IMR-90 (cell line): ENCODE results near the gene MOSPD3. TPM values are rescaled to one million over a fixed set of nuclear protein-coding genes. Genes with fewer than 3 reads are reported as not detected.

Source experiments
- ATAC-seq: fragments of 200-7000 bp; cut with Tn5 transposase; 2 replicates; pipeline ENCODE4 v1.9.1; 2020; ENCODE audit warnings: low read depth, mild to moderate bottlenecking, moderate library complexity
- BruUV-seq: library from RNA; stranded (reverse); fragments of 400-500 nt; replicated peaks from 2 replicates; lab custom pipeline; 2021; lab: Mats Ljungman, UMichigan
- CTCF ChIA-PET: fragments of 300-600 bp; formaldehyde crosslinking; extraction: SDS; loops from one replicate; lab custom pipeline; 2021; ENCODE audit warnings: antibody characterized with exemption; lab: Yijun Ruan, JAX
- POLR2A ChIA-PET: fragments of 300-600 bp; sonication (Branson Sonifier 250); formaldehyde crosslinking; loops from one replicate; lab custom pipeline; 2022; ENCODE audit warnings: antibody characterized with exemption; ENCODE audit not compliant: unreplicated experiment; lab: Charles Lee
- DNase-seq: peaks from one replicate; pipeline ENCODE4 v3.0.0; 2013
- H2AFZ ChIP-seq: replicated peaks from 2 replicates; pipeline ENCODE3; 2013; ENCODE audit warnings: low read length, mild to moderate bottlenecking; ENCODE audit not compliant: poor library complexity
- H2AK5ac ChIP-seq: 2 replicates; pipeline ENCODE4 v1.6.1; 2013; ENCODE audit warnings: low read depth, low read length, inconsistent platforms
- H2AK9ac ChIP-seq: replicated peaks from 2 replicates; pipeline ENCODE3; 2013; ENCODE audit warnings: mild to moderate bottlenecking, low read depth, low read length, moderate library complexity; ENCODE audit not compliant: poor library complexity
- H2BK120ac ChIP-seq: 2 replicates; pipeline ENCODE4 v1.6.1; 2013; ENCODE audit warnings: low read depth, low read length, inconsistent platforms
- H2BK15ac ChIP-seq: 3 replicates; pipeline ENCODE4 v1.6.1; 2013; ENCODE audit warnings: low read depth, low read length, inconsistent platforms
- H2BK20ac ChIP-seq: 2 replicates; pipeline ENCODE4 v1.6.1; 2013; ENCODE audit warnings: low read depth, mild to moderate bottlenecking, inconsistent platforms, low read length, moderate library complexity
- H2BK5ac ChIP-seq: 2 replicates; pipeline ENCODE4 v1.6.1; 2013; ENCODE audit warnings: mild to moderate bottlenecking, low read depth, low read length, inconsistent platforms; ENCODE audit not compliant: poor library complexity, severe bottlenecking
- H3K14ac ChIP-seq: replicated peaks from 2 replicates; pipeline ENCODE4 v1.6.1; 2013; ENCODE audit warnings: low read depth, low read length, inconsistent platforms
- H3K18ac ChIP-seq: 2 replicates; pipeline ENCODE4 v1.6.1; 2013; ENCODE audit warnings: low read depth, low read length, control low read depth
- H3K23ac ChIP-seq: 2 replicates; pipeline ENCODE4 v1.6.1; 2013; ENCODE audit warnings: low read depth, low read length, inconsistent platforms
- H3K27ac ChIP-seq: 2 replicates; pipeline ENCODE4 v1.5.1; 2013; ENCODE audit warnings: mild to moderate bottlenecking, control low read depth, low read length; ENCODE audit not compliant: insufficient read depth
- H3K27me3 ChIP-seq: 2 replicates; pipeline ENCODE4 v1.6.1; 2013; ENCODE audit warnings: low read length; ENCODE audit not compliant: control insufficient read depth, insufficient read depth
- H3K36me3 ChIP-seq: 2 replicates; pipeline ENCODE4 v1.6.1; 2013; ENCODE audit warnings: low read length, mixed read lengths; ENCODE audit not compliant: control insufficient read depth, insufficient read depth
- H3K4ac ChIP-seq: 2 replicates; pipeline ENCODE4 v1.6.1; 2013; ENCODE audit warnings: low read depth, low read length, inconsistent platforms
- H3K4me1 ChIP-seq: 2 replicates; pipeline ENCODE4 v1.6.1; 2013; ENCODE audit warnings: low read length, mixed read lengths; ENCODE audit not compliant: control insufficient read depth, insufficient read depth
- H3K4me2 ChIP-seq: 2 replicates; pipeline ENCODE4 v1.6.1; 2013; ENCODE audit warnings: low read depth, mild to moderate bottlenecking, control low read depth, low read length, moderate library complexity
- H3K4me3 ChIP-seq: 2 replicates; pipeline ENCODE4 v1.5.1; 2013; ENCODE audit warnings: low read depth, mild to moderate bottlenecking, control low read depth, low read length, moderate library complexity; ENCODE audit not compliant: insufficient read depth
- H3K56ac ChIP-seq: 2 replicates; pipeline ENCODE4 v1.6.1; 2013; ENCODE audit warnings: low read length, inconsistent platforms; ENCODE audit not compliant: insufficient read depth; ENCODE audit errors: extremely low read depth
- H3K79me1 ChIP-seq, 2 experiments: 2 replicates each; pipeline ENCODE4 v1.6.1; 2013; ENCODE audit warnings: low read length in 2 of 2, inconsistent platforms in 1 of 2, low read depth in 1 of 2
- H3K9ac ChIP-seq: 2 replicates; pipeline ENCODE4 v1.6.1; 2013; ENCODE audit warnings: low read depth, low read length, control low read depth
- H3K9me1 ChIP-seq: 2 replicates; pipeline ENCODE4 v1.6.1; 2013; ENCODE audit warnings: low read length, inconsistent platforms; ENCODE audit not compliant: insufficient read depth
- H3K9me3 ChIP-seq: 2 replicates; pipeline ENCODE4 v1.6.1; 2013; ENCODE audit warnings: low read length; ENCODE audit not compliant: control insufficient read depth, insufficient read depth
- H4K20me1 ChIP-seq: 2 replicates; pipeline ENCODE4 v1.6.1; 2013; ENCODE audit warnings: low read length, inconsistent platforms; ENCODE audit not compliant: insufficient read depth
- H4K5ac ChIP-seq: 2 replicates; pipeline ENCODE4 v1.6.1; 2013; ENCODE audit warnings: mild to moderate bottlenecking, low read depth, low read length, control low read depth
- H4K8ac ChIP-seq, 2 experiments: 2 replicates each; pipeline ENCODE4 v1.6.1; 2013; ENCODE audit warnings: low read depth in 2 of 2, low read length in 2 of 2, control low read depth in 1 of 2, inconsistent platforms in 1 of 2
- H4K91ac ChIP-seq: 2 replicates; pipeline ENCODE4 v1.6.1; 2013; ENCODE audit warnings: low read depth, low read length, inconsistent platforms; ENCODE audit not compliant: insufficient read depth
- BHLHE40 ChIP-seq: fragments of 150-350 bp; IDR thresholded peaks from 2 replicates; pipeline ENCODE4 v1.6.1; 2016; ENCODE audit warnings: mild to moderate bottlenecking, low read depth, low read length
- CEBPB ChIP-seq: IDR thresholded peaks from 2 replicates; pipeline ENCODE4 v1.6.1; 2012; ENCODE audit warnings: low read depth, low read length, improper control_type of control experiment
- CHD1 ChIP-seq: IDR thresholded peaks from 2 replicates; pipeline ENCODE4 v1.6.1; 2012; ENCODE audit warnings: low read depth, low read length, improper control_type of control experiment
- CTCF ChIP-seq: conservative IDR thresholded peaks from 2 replicates; pipeline ENCODE4 v1.5.1; 2012; ENCODE audit warnings: mild to moderate bottlenecking, low read depth, low read length, improper control_type of control experiment
- ELK1 ChIP-seq: fragments of 150-350 bp; IDR thresholded peaks from 2 replicates; pipeline ENCODE4 v1.6.1; 2016; ENCODE audit warnings: low read depth, mild to moderate bottlenecking, low read length, moderate library complexity, borderline replicate concordance
- FOS ChIP-seq: fragments of 150-350 bp; IDR thresholded peaks from 2 replicates; pipeline ENCODE4 v1.6.1; 2016; ENCODE audit warnings: low read depth, low read length
- MAFK ChIP-seq: IDR thresholded peaks from 2 replicates; pipeline ENCODE4 v1.6.1; 2012; ENCODE audit warnings: low read depth, low read length, improper control_type of control experiment
- MAZ ChIP-seq: IDR thresholded peaks from 2 replicates; pipeline ENCODE4 v1.6.1; 2012; ENCODE audit warnings: low read depth, mild to moderate bottlenecking, low read length, improper control_type of control experiment, moderate library complexity, borderline replicate concordance
- NFE2L2 ChIP-seq: fragments of 150-350 bp; IDR thresholded peaks from 2 replicates; pipeline ENCODE4 v1.6.1; 2016; ENCODE audit warnings: low read depth, mild to moderate bottlenecking, low read length
- RAD21 ChIP-seq: IDR thresholded peaks from 2 replicates; pipeline ENCODE4 v1.6.1; 2012; ENCODE audit warnings: low read length, improper control_type of control experiment
- RCOR1 ChIP-seq: IDR thresholded peaks from 2 replicates; pipeline ENCODE4 v1.6.1; 2012; ENCODE audit warnings: mild to moderate bottlenecking, low read length, improper control_type of control experiment; ENCODE audit not compliant: insufficient replicate concordance
- RFX5 ChIP-seq: IDR thresholded peaks from 2 replicates; pipeline ENCODE4 v1.8.0; 2012; ENCODE audit warnings: low read depth, mild to moderate bottlenecking, low read length, moderate library complexity
- SMC3 ChIP-seq: fragments of 150-350 bp; IDR thresholded peaks from 2 replicates; pipeline ENCODE4 v1.6.1; 2016; ENCODE audit warnings: low read depth, mild to moderate bottlenecking, antibody characterized with exemption, low read length, moderate library complexity
- WGBS, 2 experiments: methylation state at CpG; one replicate each; pipeline versions ENCODE4 v1.1.5 to v1.1.7; 2013; ENCODE audit warnings: missing lambda C conversion rate in 2 of 2; ENCODE audit not compliant: insufficient read length in 1 of 2; ENCODE audit errors: extremely low coverage in 2 of 2; 5-methylcytosine and 5-hydroxymethylcytosine counted together
- dilution Hi-C: fragments of 300-500 bp; cut with HindIII; formaldehyde crosslinking; loops from one replicate; pipeline ENCODE4 v1.14.3; 2018; ENCODE audit warnings: low sequenced_read_pairs; ENCODE audit not compliant: unreplicated experiment
- in situ Hi-C: fragments of 300-500 bp; cut with MboI; formaldehyde crosslinking; loops from 3 replicates; pipeline ENCODE4 v1.14.3; 2019; ENCODE audit warnings: low sequenced_read_pairs, inconsistent platforms, mixed read lengths
- intact Hi-C: fragments of 100-400 bp; cut with micrococcal nuclease; formaldehyde crosslinking; loops from 2 replicates; pipeline ENCODE4 v1.10.0; 2022
- polyA plus RNA-seq, 3 experiments: library from polyadenylated mRNA; depleted of rRNA; stranded (reverse); fragments of >200 nt; gene quantifications; 2 replicates each; pipeline ENCODE4 v1.2.3, GENCODE V29; 2012; ENCODE audit warnings: low replicate concordance in 1 of 3
- total RNA-seq: library from RNA; depleted of rRNA; stranded (reverse); fragments of >200 nt; gene quantifications from 2 replicates; pipeline ENCODE4 v1.2.3, GENCODE V29; 2012
- TF ChIP-seq, protein P1 (sequence below): fragments of 150-350 bp; IDR thresholded peaks from 2 replicates; pipeline ENCODE4 v1.6.1; 2017; ENCODE audit warnings: mild to moderate bottlenecking, antibody characterized with exemption, low read length, low read depth

Gene MOSPD3
- total and polyA plus RNA-seq, 2 of the 4 experiments (the other 2 are of a cell fraction) = 2.3 to 30.0 TPM

- peak overlapping the region; percentile 93 for H2AK9ac ChIP-seq
- no peak overlapping the region; the same call in 1 of the 2 replicates for H2BK20ac ChIP-seq
- H3K4me3 ChIP-seq = no peak overlapping the region
- H3K36me3 ChIP-seq = no peaks in the 10 kb centered on the region
- H3K9me3 ChIP-seq = no peaks in the 10 kb centered on the region
- no peak overlapping the region for H3K23ac ChIP-seq
- no CpG with 5 or more reads among the region's 12 CpGs for WGBS, 2 experiments
- CTCF ChIA-PET = interaction anchor here (0.5 to 1.5 kb wide), 7 partner anchors 24 to 128 kb away, joined by 3 to 9 read pairs (median 4); no protein-coding TSS in a partner anchor
- TF ChIP-seq CEBPB (no peak), MAFK (no peak), RCOR1 (no peak), FOS (no peak), SMC3 (peak; percentile 84), ELK1 (no peak), RAD21 (peak; percentile 84), MAZ (no peak), RFX5 (no peak), CTCF (peak; percentile 89), CHD1 (no peak), BHLHE40 (no peak), NFE2L2 (no peak)
- TF ChIP-seq, protein P1, sequence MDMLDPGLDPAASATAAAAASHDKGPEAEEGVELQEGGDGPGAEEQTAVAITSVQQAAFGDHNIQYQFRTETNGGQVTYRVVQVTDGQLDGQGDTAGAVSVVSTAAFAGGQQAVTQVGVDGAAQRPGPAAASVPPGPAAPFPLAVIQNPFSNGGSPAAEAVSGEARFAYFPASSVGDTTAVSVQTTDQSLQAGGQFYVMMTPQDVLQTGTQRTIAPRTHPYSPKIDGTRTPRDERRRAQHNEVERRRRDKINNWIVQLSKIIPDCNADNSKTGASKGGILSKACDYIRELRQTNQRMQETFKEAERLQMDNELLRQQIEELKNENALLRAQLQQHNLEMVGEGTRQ = no peak
- POLR2A ChIA-PET = interaction anchor here (0.6 kb wide), 1 partner anchor 20 kb away, joined by 5 read pairs; no protein-coding TSS in a partner anchor
- H3K4me1 ChIP-seq = peaks cover 2% of the 10 kb centered on the region; the same call in 1 of the 2 replicates
- peak overlapping the region; percentile 61; the same call in 1 of the 2 replicates for H2AK5ac ChIP-seq
- no TSS peak for BruUV-seq
- ATAC-seq (peak; percentile 94), DNase-seq (peak; percentile 63)
- no peaks in the 10 kb centered on the region for H3K27me3 ChIP-seq
- H3K4ac ChIP-seq = no peak overlapping the region
- intact Hi-C loops (loop anchor here (1.0 kb wide), 1 partner anchor 127 kb away; no protein-coding TSS in a partner anchor), in situ Hi-C loops (loop anchor here (5.0 kb wide), 1 partner anchor 92 kb away; no protein-coding TSS in a partner anchor), dilution Hi-C loops (no loop called here)
- H2BK5ac ChIP-seq = no peak overlapping the region
- H4K20me1 ChIP-seq = no peaks in the 10 kb centered on the region
- no peak overlapping the region for H3K27ac ChIP-seq
- no peak overlapping the region for H2BK15ac ChIP-seq
- H3K79me1 ChIP-seq = no peaks in the 10 kb centered on the region
- H3K18ac ChIP-seq = no peak overlapping the region
- no peaks in the 10 kb centered on the region; the same call in 1 of the 2 replicates for H3K9me1 ChIP-seq
- H3K4me2 ChIP-seq = no peak overlapping the region
- no peak overlapping the region for H3K14ac ChIP-seq
- no peak overlapping the region for H4K91ac ChIP-seq
- H4K8ac ChIP-seq = no peak overlapping the region
- no peak overlapping the region for H4K5ac ChIP-seq
- no peak overlapping the region for H3K56ac ChIP-seq
- H2BK120ac ChIP-seq = no peak overlapping the region
- no peak overlapping the region for H3K9ac ChIP-seq
- peak overlapping the region; percentile 81 for H2AFZ ChIP-seq
Measured at GRCh38 chr7:100563809-100564400, 48.4 kb upstream of the MOSPD3 start.
